ENCODE data around the gene ARHGEF39. TPM values are rescaled to one million over a fixed set of nuclear protein-coding genes. Genes with fewer than 3 reads are reported as not detected.

Gene ARHGEF39, protein sequence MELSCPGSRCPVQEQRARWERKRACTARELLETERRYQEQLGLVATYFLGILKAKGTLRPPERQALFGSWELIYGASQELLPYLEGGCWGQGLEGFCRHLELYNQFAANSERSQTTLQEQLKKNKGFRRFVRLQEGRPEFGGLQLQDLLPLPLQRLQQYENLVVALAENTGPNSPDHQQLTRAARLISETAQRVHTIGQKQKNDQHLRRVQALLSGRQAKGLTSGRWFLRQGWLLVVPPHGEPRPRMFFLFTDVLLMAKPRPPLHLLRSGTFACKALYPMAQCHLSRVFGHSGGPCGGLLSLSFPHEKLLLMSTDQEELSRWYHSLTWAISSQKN
- total RNA-seq (ENCODE audit: insufficient read depth, low replicate concordance): 5.5 TPM

DNA sequence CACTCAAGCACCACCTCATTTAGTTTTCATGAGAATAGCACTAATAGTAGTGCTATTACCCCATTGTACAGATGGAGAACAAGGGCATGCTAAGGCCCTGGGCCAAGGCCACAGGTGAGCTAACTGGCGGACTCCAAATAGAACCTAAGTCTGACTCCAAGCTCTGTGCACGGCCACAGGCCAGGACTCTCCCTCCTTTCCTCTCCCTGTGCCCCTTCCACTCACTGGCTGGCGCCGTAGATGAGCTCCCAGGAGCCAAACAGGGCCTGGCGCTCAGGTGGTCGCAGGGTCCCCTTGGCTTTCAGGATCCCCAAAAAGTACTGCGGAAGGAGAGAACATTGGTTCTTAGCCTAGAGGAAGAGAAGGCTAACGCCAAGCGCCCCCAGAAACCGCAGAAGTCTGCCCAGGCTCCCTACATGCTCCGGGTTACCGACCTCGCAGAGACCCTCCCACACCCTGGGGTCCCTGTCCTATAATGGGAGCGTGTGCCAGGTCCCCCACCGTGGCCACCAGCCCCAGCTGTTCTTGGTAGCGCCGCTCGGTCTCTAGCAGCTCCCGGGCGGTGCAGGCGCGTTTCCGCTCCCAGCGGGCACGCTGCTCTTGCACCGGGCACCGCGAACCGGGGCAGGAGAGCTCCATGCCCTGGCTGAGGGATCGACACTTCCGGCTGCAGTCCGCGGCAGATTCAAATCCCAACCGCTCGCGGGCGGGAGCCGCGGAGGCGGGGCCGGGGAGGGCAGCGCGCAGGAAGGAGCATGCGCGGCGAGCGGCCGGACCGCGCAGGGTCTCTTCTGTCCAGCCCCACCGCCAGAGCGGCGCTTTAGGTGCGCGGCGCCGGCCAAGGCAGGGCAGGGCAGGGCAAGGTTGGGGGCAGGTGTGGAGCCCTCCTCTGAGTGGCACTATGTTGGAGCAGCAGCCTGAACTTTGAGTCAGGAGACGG lies at the start of gene ARHGEF39:
Gene ARHGEF39 (minus strand): TSS at position 665 of the 940 bp plus-strand sequence. CDS start 26 bp downstream, at position 639.
- peak; percentile 84 for DNase-seq (ENCODE audit: low spot score)

DNA sequence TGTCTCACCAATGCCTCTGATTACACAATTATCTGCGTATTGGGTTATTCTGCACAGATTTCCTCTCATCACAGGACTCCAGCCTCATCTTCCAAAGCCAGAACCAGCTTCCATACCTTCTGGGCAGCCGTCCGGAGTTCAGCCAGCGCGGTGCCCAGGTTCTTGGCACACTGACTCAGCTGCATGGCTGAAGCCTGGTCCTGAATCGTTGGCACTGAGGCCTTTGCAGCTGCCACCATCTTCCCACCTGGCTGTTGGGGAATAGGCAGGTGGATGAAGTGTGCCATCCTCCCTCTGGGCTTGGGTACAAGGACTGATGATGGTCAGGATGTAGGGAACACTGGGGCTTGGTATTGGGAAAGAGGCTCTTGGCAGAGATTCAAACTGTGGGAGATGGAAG lies 49.1 kb upstream of the ARHGEF39 start:
- DNase-seq (ENCODE audit: low spot score): no peak

DNA sequence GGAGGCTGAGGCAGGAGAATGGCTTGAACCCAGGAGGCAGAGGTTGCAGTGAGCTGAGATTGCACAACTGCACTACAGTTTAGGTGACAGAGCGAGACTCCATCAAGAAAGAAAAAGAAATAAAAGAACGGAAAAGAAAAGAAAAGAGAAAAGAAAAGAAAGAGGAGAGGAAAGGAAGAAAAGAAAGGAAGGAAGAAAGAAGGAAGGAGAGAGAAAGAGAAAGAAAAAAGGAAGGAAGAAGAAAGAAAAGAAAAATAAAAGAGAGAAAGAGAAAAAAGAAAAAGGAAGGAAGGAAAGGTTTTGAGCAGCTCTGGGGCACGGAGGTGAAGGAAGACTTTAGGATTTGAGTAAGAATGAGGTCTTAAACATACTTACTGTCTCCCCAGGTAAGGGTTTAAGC lies 48.6 kb upstream of the ARHGEF39 start:
- no peak for DNase-seq (ENCODE audit: low spot score)

DNA sequence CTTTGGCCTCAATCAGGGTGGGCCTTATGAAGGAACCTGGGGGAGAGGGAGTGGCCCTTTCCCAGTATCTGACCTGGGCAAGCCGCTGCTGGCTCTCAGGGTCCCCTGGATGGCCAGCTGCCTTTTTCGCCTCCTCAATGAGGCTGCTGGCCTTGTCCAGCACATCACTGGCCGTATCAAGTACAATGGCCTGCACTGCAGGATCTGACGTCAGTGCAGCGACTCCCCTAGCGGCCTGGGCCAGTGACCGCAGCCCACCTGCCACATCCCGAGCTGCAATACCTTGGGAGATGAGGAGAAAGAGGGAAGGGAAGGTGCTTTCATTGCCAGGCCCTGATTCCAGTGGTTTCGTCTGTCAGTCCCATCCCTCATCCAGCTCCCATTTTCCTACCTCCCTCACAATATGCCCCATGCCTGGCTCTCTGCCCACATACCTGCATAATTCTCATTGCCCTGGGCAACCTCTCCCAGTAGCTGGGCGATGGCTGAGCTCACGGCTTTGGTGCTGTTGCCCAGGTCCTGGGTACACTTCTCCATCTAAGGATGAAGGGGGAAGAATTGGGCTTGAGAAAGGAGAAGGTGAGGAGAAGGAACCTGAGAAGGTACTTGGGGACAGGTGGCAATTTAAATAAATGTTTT lies 47.9 kb upstream of the ARHGEF39 start:
- DNase-seq (ENCODE audit: low spot score): no peak

- DNase-seq (ENCODE audit: low spot score): no peak
Observed at GRCh38 chr9:35711501-35712428, 46.8 kb upstream of the ARHGEF39 start.

DNA sequence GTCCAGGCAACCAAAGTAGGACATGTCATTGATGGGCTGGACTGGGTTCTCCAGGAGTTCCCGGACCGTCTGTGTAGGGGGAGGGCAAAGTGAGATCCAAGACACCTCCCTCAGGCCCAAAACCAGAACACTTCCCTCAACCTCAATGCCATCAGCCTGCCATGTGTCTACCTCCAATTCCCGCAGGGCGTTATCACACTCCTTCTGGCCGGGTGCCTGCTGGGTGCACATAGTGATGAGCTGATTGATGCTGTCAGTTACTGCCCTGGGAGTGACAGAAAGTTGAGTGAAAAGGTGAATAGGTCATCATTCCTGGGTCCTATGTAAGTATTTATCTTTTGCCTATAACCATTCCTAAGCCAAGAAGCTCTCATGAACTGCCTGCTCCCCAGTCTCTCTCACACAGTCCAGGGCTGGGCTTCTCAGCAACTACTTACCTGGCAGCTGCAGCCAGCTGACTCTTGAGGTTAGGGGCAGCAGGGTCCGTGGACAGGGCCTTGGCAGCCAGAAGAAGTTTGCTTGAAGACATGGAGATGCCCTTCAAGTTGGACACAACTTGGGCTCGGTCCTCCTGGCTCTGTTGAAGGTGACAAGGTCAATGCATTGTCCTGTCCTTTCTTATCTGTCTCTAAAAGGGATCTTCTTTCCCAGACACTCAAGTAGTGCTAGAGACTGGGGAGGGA lies 46.0 kb upstream of the ARHGEF39 start:
- no peak for DNase-seq (ENCODE audit: low spot score)

DNA sequence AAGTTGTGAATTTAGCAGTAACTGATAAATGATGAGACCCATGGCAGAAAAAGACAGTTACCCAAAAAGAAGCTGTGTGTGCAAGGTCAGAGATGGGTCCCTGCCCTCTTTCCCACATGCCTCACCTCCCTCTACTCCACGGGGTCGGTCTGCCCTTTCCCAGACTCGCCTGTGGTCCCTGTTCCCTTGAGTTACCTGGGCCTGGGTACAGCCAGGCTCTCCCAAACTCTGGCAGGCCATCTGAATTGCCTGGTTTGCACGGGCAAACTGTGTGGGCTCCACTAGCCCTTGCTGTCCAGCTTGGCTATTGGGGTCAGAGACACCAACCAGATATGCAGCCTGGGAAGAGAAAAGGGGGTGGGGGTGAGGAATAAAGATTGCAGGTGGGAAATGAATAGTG lies 43.2 kb upstream of the ARHGEF39 start:
- no peak for DNase-seq (ENCODE audit: low spot score)

DNA sequence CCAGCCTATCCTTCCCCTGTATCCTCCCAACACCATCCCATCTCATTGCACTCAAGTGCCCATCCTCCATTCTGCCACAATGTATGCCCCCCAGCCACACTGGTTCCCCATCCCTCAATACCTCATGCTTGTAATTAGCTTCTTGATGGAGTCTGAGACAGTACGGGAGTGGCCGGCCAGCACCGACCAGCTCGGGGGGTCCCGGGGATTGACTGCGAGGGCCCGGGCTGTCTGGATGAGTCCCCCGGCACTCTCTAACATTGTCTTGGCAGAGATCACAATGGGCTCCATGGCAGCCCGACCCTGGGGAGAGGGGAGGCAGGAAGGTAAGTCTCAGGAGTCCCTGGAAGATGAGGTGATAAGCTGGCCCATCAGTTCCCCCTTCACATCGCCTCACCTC lies 42.0 kb upstream of the ARHGEF39 start:
- DNase-seq (ENCODE audit: low spot score): no peak

GRCh38 chr9:35705836-35706430 lies 40.9 kb upstream of the ARHGEF39 start:
- no peak for DNase-seq (ENCODE audit: low spot score)

GRCh38 chr9:35705372-35705771 lies 40.4 kb upstream of the ARHGEF39 start:
- no peak for DNase-seq (ENCODE audit: low spot score)

GRCh38 chr9:35703906-35704672 lies 39.1 kb upstream of the ARHGEF39 start:
- DNase-seq (ENCODE audit: low spot score): no peak

- no peak for DNase-seq (ENCODE audit: low spot score)
Observed at GRCh38 chr9:35702696-35703095, 37.7 kb upstream of the ARHGEF39 start.

DNA sequence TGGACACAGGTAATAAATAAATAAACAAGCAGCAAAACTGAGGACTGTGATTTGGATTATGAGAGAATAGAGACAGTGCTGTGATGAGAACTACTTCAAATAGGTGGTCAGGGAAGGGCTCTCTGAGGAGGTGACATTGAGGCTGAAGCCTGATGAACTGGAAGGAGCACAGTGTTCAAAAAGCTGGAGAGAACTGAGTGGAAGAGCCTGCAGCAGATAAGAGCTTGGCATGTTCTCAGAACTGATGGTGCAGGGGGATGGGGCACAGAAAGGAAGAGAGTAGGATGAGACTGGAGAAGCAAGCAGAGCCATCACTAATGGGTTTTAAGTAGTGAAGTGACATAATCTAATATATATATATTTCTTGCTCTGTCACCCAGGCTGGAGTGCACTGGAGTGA lies 35.9 kb upstream of the ARHGEF39 start:
- no peak for DNase-seq (ENCODE audit: low spot score)

- no peak for DNase-seq (ENCODE audit: low spot score)
Observed at GRCh38 chr9:35700031-35700430, 35.0 kb upstream of the ARHGEF39 start.

DNA sequence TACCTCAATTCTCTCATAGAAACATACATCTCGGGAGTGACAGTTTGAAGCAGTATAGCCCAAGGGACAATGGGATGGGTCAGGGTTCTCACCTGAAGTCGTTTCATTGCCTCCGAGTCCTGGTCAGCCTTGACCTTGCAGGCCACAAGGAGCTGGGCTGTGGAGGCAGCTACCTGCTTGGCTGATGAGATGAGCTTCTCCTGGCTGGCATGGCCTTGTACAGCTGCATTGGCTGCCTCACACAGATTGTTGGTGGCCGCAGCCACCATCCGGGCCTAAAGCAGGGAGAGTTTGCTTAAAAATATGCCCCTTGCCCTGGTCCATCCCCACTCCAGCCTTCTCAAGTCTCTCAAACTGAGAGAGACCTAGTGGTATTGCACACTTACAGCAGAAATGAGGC lies 33.2 kb upstream of the ARHGEF39 start:
- DNase-seq (ENCODE audit: low spot score): no peak

- DNase-seq (ENCODE audit: low spot score): no peak
Observed at GRCh38 chr9:35697486-35697885, 32.5 kb upstream of the ARHGEF39 start.

- DNase-seq (ENCODE audit: low spot score): peak; percentile 46
Observed at GRCh38 chr9:35696520-35697215, 31.7 kb upstream of the ARHGEF39 start.

DNA sequence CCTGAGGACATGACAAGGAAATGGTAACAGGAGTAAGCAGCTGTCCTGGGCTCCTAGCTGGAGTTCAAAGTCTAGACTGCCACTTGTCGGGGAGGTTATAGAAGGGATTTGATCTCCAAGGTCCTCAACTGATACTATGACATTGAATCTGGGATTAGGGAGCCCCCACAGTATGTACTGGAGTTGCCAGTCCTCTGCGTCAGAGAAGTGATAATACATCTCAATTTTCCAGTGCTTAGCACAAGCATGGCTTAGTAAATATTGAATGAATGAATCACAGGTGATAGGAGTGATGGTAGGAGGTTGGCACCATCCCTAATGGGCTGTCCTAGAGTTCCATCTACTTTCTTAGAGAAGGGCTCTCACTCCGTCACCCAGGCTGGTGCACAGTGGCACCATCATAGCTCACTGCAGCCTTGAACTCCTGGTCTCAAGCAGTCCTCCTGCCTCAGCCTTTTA lies 31.0 kb upstream of the ARHGEF39 start:
- no peak for DNase-seq (ENCODE audit: low spot score)

Data from umbilical cord (tissue), 2 donors.